ENCODE results near the gene F2RL1. TPM values are rescaled to one million over a fixed set of nuclear protein-coding genes. Genes with fewer than 3 reads are reported as not detected.
A peak's percentile ranks its signal among the peaks of the same experiment; 100 is the strongest.

The F2RL1 gene
- total and polyA plus RNA-seq, 2 of the 13 experiments (the other 11 are each of a cell fraction or from before 2014, with no cell fraction given) = 9.9 to 23.0 TPM

DNA sequence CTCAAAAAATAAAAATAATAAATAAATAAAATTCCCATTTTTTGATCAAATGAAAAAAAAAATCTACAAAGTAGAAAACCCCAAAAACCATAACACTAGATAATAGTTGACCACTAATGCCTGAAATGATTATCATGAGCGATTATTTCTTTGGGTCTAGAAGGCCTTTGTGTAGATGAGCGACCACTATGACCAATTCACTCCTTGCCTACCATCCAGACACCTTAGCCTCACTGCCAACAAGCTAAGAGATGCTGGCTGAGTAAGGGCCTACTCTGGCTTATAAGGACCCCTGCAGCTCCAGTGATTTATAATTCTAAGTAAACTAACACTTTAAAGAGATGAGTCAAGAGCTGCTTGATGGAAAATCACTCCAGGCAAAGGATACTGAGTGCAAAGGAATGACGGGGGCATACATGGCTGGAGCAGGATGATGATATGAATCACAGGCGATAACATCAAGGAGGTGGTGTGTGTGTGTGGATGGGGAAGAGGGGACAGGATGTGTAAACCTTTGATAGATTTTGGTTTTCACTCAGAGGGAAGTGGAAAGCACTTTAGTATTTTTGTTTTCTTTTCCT is 4.8 kb upstream of the F2RL1 start:
- Histone ChIP-seq H3K4me1 (ENCODE audit: insufficient read depth, low read length) (peaks cover 8% of the 10 kb centered on the region), H3K4me2 (ENCODE audit: low read depth, low read length) (no peak overlapping the region), H3K9ac (ENCODE audit: insufficient read depth, low read depth, low read length) (no peak overlapping the region)
- TF ChIP-seq ZFP82 (CRISPR knock-in tag; IDR thresholded peaks at IDR 0.05; ENCODE audit: borderline replicate concordance) = no peak
- no peak for TF ChIP-seq ZMYM3 (CRISPR knock-in tag; IDR thresholded peaks at IDR 0.05)
- TF ChIP-seq NONO (IDR thresholded peaks at IDR 0.05) = no peak
- TF ChIP-seq NONO (CRISPR knock-in tag; conservative IDR thresholded peaks at IDR 0.05) = no peak
- TF ChIP-seq ZNF878 (CRISPR knock-in tag; IDR thresholded peaks at IDR 0.05) = no peak
- no peak for TF ChIP-seq TARDBP (CRISPR knock-in tag; IDR thresholded peaks at IDR 0.05)
- no peak for TF ChIP-seq ZKSCAN8 (CRISPR knock-in tag; IDR thresholded peaks at IDR 0.05; ENCODE audit: borderline replicate concordance)
- no peak for TF ChIP-seq ZNF660 (CRISPR knock-in tag; IDR thresholded peaks at IDR 0.05; ENCODE audit: borderline replicate concordance, low read depth)
- TF ChIP-seq, protein P1, sequence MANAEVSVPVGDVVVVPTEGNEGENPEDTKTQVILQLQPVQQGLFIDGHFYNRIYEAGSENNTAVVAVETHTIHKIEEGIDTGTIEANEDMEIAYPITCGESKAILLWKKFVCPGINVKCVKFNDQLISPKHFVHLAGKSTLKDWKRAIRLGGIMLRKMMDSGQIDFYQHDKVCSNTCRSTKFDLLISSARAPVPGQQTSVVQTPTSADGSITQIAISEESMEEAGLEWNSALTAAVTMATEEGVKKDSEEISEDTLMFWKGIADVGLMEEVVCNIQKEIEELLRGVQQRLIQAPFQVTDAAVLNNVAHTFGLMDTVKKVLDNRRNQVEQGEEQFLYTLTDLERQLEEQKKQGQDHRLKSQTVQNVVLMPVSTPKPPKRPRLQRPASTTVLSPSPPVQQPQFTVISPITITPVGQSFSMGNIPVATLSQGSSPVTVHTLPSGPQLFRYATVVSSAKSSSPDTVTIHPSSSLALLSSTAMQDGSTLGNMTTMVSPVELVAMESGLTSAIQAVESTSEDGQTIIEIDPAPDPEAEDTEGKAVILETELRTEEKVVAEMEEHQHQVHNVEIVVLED (CRISPR knock-in tag; IDR thresholded peaks at IDR 0.05; ENCODE audit: borderline replicate concordance) = no peak
- no peak for TF ChIP-seq RFX5 (IDR thresholded peaks at IDR 0.05; ENCODE audit: low read depth, low read length)
- no peak for TF ChIP-seq FOXP1 (IDR thresholded peaks at IDR 0.05)
- no peak for TF ChIP-seq FOXP1 (CRISPR knock-in tag; IDR thresholded peaks at IDR 0.05)
- TF ChIP-seq, protein P2, sequence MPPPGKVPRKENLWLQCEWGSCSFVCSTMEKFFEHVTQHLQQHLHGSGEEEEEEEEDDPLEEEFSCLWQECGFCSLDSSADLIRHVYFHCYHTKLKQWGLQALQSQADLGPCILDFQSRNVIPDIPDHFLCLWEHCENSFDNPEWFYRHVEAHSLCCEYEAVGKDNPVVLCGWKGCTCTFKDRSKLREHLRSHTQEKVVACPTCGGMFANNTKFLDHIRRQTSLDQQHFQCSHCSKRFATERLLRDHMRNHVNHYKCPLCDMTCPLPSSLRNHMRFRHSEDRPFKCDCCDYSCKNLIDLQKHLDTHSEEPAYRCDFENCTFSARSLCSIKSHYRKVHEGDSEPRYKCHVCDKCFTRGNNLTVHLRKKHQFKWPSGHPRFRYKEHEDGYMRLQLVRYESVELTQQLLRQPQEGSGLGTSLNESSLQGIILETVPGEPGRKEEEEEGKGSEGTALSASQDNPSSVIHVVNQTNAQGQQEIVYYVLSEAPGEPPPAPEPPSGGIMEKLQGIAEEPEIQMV (CRISPR knock-in tag; IDR thresholded peaks at IDR 0.05; ENCODE audit: low read depth) = no peak
- no peak for TF ChIP-seq ZFY (CRISPR knock-in tag; IDR thresholded peaks at IDR 0.05)
- no peak for TF ChIP-seq MLLT10 (CRISPR knock-in tag; IDR thresholded peaks at IDR 0.05)
- no peak for TF ChIP-seq ZNF205 (CRISPR knock-in tag; IDR thresholded peaks at IDR 0.05)
- TF ChIP-seq, protein P3, sequence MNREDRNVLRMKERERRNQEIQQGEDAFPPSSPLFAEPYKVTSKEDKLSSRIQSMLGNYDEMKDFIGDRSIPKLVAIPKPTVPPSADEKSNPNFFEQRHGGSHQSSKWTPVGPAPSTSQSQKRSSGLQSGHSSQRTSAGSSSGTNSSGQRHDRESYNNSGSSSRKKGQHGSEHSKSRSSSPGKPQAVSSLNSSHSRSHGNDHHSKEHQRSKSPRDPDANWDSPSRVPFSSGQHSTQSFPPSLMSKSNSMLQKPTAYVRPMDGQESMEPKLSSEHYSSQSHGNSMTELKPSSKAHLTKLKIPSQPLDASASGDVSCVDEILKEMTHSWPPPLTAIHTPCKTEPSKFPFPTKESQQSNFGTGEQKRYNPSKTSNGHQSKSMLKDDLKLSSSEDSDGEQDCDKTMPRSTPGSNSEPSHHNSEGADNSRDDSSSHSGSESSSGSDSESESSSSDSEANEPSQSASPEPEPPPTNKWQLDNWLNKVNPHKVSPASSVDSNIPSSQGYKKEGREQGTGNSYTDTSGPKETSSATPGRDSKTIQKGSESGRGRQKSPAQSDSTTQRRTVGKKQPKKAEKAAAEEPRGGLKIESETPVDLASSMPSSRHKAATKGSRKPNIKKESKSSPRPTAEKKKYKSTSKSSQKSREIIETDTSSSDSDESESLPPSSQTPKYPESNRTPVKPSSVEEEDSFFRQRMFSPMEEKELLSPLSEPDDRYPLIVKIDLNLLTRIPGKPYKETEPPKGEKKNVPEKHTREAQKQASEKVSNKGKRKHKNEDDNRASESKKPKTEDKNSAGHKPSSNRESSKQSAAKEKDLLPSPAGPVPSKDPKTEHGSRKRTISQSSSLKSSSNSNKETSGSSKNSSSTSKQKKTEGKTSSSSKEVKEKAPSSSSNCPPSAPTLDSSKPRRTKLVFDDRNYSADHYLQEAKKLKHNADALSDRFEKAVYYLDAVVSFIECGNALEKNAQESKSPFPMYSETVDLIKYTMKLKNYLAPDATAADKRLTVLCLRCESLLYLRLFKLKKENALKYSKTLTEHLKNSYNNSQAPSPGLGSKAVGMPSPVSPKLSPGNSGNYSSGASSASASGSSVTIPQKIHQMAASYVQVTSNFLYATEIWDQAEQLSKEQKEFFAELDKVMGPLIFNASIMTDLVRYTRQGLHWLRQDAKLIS (CRISPR knock-in tag; IDR thresholded peaks at IDR 0.05) = no peak
- no peak for TF ChIP-seq HOXA9 (CRISPR knock-in tag; IDR thresholded peaks at IDR 0.05; ENCODE audit: borderline replicate concordance)
- TF ChIP-seq, protein P4, sequence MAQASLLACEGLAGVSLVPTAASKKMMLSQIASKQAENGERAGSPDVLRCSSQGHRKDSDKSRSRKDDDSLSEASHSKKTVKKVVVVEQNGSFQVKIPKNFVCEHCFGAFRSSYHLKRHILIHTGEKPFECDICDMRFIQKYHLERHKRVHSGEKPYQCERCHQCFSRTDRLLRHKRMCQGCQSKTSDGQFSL (CRISPR knock-in tag; IDR thresholded peaks at IDR 0.05) = no peak

More for the DNA sequence above, 4.8 kb upstream of the F2RL1 start:
- no peak for FAIRE-seq
- no peak overlapping the region for H2AFZ ChIP-seq (ENCODE audit: low read length)
- H4K20me1 ChIP-seq (ENCODE audit: insufficient read depth, low read length) = no peaks in the 10 kb centered on the region
- H3K4me3 ChIP-seq (replicated peaks in 1 of 3; ENCODE audit: insufficient read depth in 1 of 3, low read depth in 2 of 3, low read length in 3 of 3) = no peak overlapping the region
- H3K79me2 ChIP-seq (ENCODE audit: insufficient read depth, low read length) = no peaks in the 10 kb centered on the region
- intact Hi-C loops (cut with micrococcal nuclease; ENCODE audit: unreplicated experiment) (no loop called here), in situ Hi-C loops (cut with HindIII; ENCODE audit: extremely low pct_ligation_motif_present, low pct_unique_long_range_greater_than_20kb) (no loop called here)
- ATAC-seq = no peak
- H3K9me3 ChIP-seq (ENCODE audit: low read length) = no peaks in the 10 kb centered on the region
- no peaks in the 10 kb centered on the region for H3K36me3 ChIP-seq (replicated peaks in 1 of 2; ENCODE audit: control insufficient read depth in 1 of 2, insufficient read depth in 2 of 2, low read length in 2 of 2)
- peak; percentile 43 for DNase-seq (ENCODE audit: low spot score)
- H3K27me3 ChIP-seq (ENCODE audit: control insufficient read depth in 1 of 2, insufficient read depth in 2 of 2, low read length in 2 of 2) = no peaks in the 10 kb centered on the region
- 58% methylated on average over 4 of the region's 4 CpGs for WGBS (ENCODE audit: low lambda C conversion rate)
- CTCF ChIA-PET (ENCODE audit: low intra/inter-chr PET ratio, low total read pairs) = no interaction called here
- POLR2A ChIA-PET = no interaction called here
- no peak overlapping the region for H3K27ac ChIP-seq (ENCODE audit: extremely low read length, insufficient read depth, low read length)
- no TSS peak for BruUV-seq (replicated peaks)

Measured in HepG2 (cell line).